Ishikawa (cell line): Measurements from ENCODE around the gene GAMT.

Experiments used
- CEBPB ChIP-seq: IDR thresholded peaks from 2 replicates; pipeline ENCODE4 v1.6.1; 2012
- FOXM1 ChIP-seq: IDR thresholded peaks from 2 replicates; pipeline ENCODE4 v1.6.1; 2012; ENCODE audit warnings: low read depth, borderline replicate concordance
- YY1 ChIP-seq: IDR thresholded peaks from 2 replicates; pipeline ENCODE4 v1.6.1; 2012; ENCODE audit warnings: low read depth

DNA sequence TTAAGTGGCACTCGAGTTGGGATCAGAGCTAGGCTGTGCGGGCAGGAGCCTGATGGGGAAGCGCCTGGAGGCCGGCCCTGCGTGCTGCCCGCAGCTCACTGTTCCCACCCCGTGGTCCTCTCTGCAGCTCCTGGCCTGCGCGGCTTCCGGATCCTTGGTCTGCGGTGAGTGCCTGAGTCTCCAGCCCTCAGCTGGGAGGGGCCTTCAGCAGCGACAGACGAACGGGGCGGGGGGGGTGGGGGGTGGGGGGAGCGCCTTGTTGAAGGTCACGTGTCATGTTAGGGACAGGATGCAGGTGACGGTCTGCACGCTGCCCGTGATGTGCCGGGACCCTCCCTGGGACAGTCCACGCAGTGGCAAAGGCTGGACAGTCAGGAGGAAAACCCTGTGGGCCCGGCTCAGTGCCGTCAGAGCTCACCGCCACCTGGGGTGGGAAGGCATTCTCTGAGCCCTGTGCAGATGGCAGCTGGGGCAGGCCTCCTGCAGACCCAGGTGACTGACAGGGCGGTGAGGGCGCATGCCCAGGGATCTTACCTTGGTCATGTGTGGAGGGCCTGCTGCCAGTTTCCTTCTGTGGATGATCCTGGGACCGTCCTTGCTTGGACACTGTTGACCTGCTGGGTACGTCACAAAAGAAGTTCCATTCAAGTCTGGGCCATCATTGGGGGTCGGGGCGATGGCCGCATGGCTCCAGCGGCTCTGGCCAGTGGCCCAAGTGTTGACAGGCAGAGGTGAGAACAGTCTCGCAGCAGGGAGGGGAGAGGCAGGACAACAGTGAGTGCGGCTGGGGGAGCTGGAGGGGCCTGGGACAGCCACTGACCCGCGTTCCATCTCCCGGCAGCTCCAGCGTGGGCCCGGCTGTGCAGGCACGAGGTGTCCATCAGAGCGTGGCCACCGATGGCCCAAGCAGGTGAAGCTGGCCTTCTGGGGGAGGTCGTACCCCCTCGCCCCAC, 13.4 kb downstream of the GAMT start:
- TF ChIP-seq YY1 = no peak
- no peak for TF ChIP-seq FOXM1
- no peak for TF ChIP-seq CEBPB
